ENCODE data around the gene ZNF630. TPM values are rescaled to one million over a fixed set of nuclear protein-coding genes. Genes with fewer than 3 reads are reported as not detected.
A peak's percentile ranks its signal among the peaks of the same experiment; 100 is the strongest.
"Not testable (repeated sequence)": the region's sequence is repeated elsewhere in the genome, so short reads cannot be mapped to it uniquely, and the experiment has no call there.

The ZNF630 gene
- total and polyA plus RNA-seq, 5 donors, result 2.3 to 3.7 (median 2.9) TPM

DNA sequence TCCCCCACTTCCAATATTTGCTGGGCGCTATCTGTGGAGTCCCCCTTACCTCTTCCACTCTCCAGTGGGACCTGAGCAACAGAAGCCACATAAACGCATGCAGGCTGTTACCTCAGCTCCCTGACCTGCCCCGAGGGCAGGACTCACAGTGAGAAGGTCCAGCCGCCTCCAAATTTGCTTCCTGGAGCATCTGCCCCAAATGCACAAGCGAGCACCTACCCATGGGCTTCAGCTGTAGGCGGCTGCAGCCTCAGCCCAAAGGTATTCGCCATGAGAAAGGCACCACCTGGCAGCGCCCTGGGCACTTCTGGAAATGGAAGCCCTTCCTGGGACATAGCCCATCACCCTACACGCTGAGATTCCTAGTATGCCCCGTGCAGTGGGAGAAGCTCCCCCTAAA is 41.2 kb downstream of the ZNF630 start:
- intact Hi-C loops (cut with DNase I), result no loop called here
- DNase-seq (peak in 1 of 3 donors; percentile 26), ATAC-seq (no peak)
- H3K4me3 ChIP-seq (ENCODE audit: low read length), result no peak overlapping the region
- H3K9me3 ChIP-seq (ENCODE audit: control insufficient read depth, low read length), result no peaks in the 10 kb centered on the region
- H3K4me1 ChIP-seq (ENCODE audit: control insufficient read depth, insufficient read depth, low read length), result no peaks in the 10 kb centered on the region
- H3K27ac ChIP-seq (ENCODE audit: low read length), result no peak overlapping the region
- H3K27me3 ChIP-seq (ENCODE audit: control insufficient read depth, insufficient read depth), result no peaks in the 10 kb centered on the region
- 89% methylated on average over 10 of the region's 10 CpGs for WGBS

DNA sequence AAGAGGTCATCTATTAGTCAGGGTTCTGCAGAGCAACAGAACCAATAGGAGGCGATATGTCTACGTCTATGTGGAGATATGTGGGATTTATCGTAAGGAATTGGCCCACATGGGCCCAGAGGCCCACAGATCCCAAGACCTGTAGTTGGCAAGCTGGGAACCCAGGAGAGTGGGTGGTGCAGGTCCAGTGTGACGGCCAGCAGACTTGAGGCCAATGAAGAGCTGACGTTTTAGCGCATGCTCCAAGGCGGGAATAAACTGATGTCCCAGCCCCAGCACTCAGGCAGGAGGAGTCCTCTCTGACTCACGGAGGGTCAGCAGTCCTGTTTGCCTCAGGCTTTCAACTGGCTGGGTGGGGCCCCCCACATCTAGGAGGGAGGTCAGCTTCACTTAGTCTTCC is 43.3 kb downstream of the ZNF630 start:
- WGBS, result 90% methylated on average over 8 of the region's 8 CpGs
- intact Hi-C loops (cut with DNase I), result loop anchor here in 3 of 4 donors (5.0 to 10.0 kb wide), 3 partner anchors 176 to 373 kb away; partner anchors contain the start of genes ELK1 (in 1 of the 3), UXT (in 1 of the 3) and ZNF81 (in 1 of the 3)
- no peak for ATAC-seq

DNA sequence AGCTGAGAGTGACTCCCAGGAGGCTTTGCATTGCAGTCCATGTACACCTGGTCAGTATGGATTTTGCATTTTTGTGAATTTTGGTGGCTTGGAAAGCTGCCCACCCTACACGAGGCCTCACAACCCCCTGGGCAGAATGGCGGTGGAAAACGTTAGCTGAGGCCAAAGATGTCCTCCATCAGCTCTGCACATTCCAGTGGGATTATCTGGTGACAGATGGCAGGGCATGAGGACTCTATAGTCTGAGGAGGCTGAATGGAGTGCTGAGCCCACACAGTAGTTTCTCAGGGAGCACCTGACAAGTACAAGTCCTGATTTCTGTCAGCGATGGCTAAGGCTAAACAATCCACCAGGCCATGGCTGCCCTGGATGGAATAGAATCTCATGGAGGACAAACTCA is 43.9 kb downstream of the ZNF630 start:
- H3K27me3 ChIP-seq (ENCODE audit: control insufficient read depth, insufficient read depth); H3K9me3 ChIP-seq (ENCODE audit: control insufficient read depth, low read length); H3K4me3 ChIP-seq (ENCODE audit: low read length); H3K27ac ChIP-seq (ENCODE audit: low read length); ATAC-seq; H3K4me1 ChIP-seq (ENCODE audit: control insufficient read depth, insufficient read depth, low read length): not testable (repeated sequence)
- peak in 1 of 3 donors; percentile 13 for DNase-seq
- intact Hi-C loops (cut with DNase I), result loop anchor here in 3 of 4 donors (5.0 to 10.0 kb wide), 3 partner anchors 175 to 373 kb away; partner anchors contain the start of genes ELK1 (in 1 of the 3), UXT (in 1 of the 3) and ZNF81 (in 1 of the 3)
- 56% methylated on average over 3 of the region's 4 CpGs for WGBS

More for the DNA sequence above, 43.3 kb downstream of the ZNF630 start:
- DNase-seq, result peak in 1 of 3 donors; percentile 34
- Histone ChIP-seq H3K9me3 (ENCODE audit: control insufficient read depth, low read length) (no peaks in the 10 kb centered on the region), H3K27me3 (ENCODE audit: control insufficient read depth, insufficient read depth) (no peaks in the 10 kb centered on the region), H3K4me3 (ENCODE audit: low read length) (no peak overlapping the region), H3K27ac (ENCODE audit: low read length) (no peak overlapping the region), H3K4me1 (ENCODE audit: control insufficient read depth, insufficient read depth, low read length) (no peaks in the 10 kb centered on the region)

DNA sequence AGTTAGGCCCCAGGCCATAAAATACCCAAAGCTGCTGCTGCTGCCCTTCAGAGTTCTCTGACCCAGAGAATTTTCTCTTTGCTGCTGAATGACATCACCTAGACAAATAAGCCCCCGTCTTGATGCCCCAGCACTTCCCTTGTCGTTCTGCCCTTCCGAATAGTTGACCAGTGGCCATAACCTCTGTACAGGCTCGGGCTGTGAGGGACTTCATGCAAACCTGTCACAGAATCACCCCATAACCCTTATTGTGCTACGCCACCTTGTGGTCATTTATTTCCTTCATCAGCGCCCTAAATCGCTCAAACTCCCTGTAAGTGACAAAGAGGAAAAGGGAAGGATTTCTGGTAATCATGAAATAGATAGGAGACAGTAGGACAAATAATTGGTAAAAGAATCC is 45.9 kb downstream of the ZNF630 start:
- Histone ChIP-seq H3K9me3 (ENCODE audit: control insufficient read depth, low read length) (no peaks in the 10 kb centered on the region), H3K27me3 (ENCODE audit: control insufficient read depth, insufficient read depth) (no peaks in the 10 kb centered on the region), H3K27ac (ENCODE audit: low read length) (peak overlapping the region; percentile 23), H3K4me1 (ENCODE audit: control insufficient read depth, insufficient read depth, low read length) (no peaks in the 10 kb centered on the region), H3K4me3 (ENCODE audit: low read length) (no peak overlapping the region)
- intact Hi-C loops (cut with DNase I), result loop anchor here in 3 of 4 donors (5.0 to 10.0 kb wide), 3 partner anchors 173 to 371 kb away; partner anchors contain the start of genes ELK1 (in 1 of the 3), UXT (in 1 of the 3) and ZNF81 (in 1 of the 3)
- peak in 1 of 3 donors; percentile 16 for DNase-seq
- ATAC-seq, result peak; percentile 74 to 82
- WGBS, result 2% methylated on average over 7 of the region's 7 CpGs

DNA sequence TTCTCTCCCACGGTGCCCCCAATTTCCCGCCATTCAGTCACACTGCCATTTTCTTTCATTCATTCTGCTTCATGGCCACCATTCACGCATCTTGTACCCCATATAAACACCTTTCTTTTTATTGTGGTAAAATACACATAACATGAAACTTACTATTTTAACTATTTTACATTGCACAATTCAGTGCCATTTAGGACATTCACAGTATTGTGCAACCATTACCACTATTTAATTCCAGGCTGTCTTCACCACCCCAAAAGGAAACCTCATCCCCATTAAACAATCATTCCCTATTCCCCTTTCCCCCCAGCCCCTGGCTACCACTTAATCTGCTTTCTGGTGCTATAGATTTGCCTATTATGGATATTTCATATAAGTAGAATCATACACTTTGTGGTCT is 48.7 kb downstream of the ZNF630 start:
- ATAC-seq (no peak), DNase-seq (no peak)
- H3K27ac ChIP-seq (ENCODE audit: low read length), result no peak overlapping the region
- no peak overlapping the region for H3K4me3 ChIP-seq (ENCODE audit: low read length)
- 94% methylated on average over 3 of the region's 3 CpGs for WGBS
- H3K4me1 ChIP-seq (ENCODE audit: control insufficient read depth, insufficient read depth, low read length), result no peaks in the 10 kb centered on the region
- no peaks in the 10 kb centered on the region for H3K9me3 ChIP-seq (ENCODE audit: control insufficient read depth, low read length)
- H3K27me3 ChIP-seq (ENCODE audit: control insufficient read depth, insufficient read depth), result no peaks in the 10 kb centered on the region
- intact Hi-C loops (cut with DNase I), result loop anchor here in 2 of 4 donors (10.0 kb wide), 2 partner anchors 188 to 368 kb away; partner anchors contain the start of genes ELK1 (in 1 of the 2), UXT (in 1 of the 2) and ZNF81 (in 1 of the 2)

DNA sequence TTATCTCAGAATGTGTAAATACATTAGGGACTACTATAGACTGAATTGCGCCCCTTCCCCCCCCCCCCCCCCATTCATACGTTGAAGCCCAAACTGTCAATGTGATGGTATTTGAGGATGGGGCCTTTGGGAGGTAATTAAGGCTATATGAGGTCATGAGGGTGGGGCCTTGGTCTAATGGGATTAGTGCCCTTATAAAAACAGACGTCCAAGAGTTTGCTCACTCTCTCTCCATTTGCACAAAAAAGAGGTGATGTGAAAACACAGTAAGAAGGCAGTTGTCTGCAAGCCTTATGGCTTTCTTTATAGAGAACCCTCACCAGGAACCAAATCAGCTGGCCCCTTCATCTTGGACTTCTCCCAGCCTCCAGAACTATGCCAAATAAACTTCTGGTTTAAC is 49.3 kb downstream of the ZNF630 start:
- intact Hi-C loops (cut with DNase I), result loop anchor here in 2 of 4 donors (10.0 kb wide), 2 partner anchors 187 to 367 kb away; partner anchors contain the start of genes ELK1 (in 1 of the 2), UXT (in 1 of the 2) and ZNF81 (in 1 of the 2)
- WGBS, result 67% methylated on average over 3 of the region's 3 CpGs
- ATAC-seq (no peak), DNase-seq (no peak)
- H3K9me3 ChIP-seq (ENCODE audit: control insufficient read depth, low read length), result no peaks in the 10 kb centered on the region
- H3K27ac ChIP-seq (ENCODE audit: low read length), result no peak overlapping the region
- H3K4me1 ChIP-seq (ENCODE audit: control insufficient read depth, insufficient read depth, low read length), result no peaks in the 10 kb centered on the region
- peak overlapping the region; percentile 93 for H3K4me3 ChIP-seq (ENCODE audit: low read length)
- no peaks in the 10 kb centered on the region for H3K27me3 ChIP-seq (ENCODE audit: control insufficient read depth, insufficient read depth)

DNA sequence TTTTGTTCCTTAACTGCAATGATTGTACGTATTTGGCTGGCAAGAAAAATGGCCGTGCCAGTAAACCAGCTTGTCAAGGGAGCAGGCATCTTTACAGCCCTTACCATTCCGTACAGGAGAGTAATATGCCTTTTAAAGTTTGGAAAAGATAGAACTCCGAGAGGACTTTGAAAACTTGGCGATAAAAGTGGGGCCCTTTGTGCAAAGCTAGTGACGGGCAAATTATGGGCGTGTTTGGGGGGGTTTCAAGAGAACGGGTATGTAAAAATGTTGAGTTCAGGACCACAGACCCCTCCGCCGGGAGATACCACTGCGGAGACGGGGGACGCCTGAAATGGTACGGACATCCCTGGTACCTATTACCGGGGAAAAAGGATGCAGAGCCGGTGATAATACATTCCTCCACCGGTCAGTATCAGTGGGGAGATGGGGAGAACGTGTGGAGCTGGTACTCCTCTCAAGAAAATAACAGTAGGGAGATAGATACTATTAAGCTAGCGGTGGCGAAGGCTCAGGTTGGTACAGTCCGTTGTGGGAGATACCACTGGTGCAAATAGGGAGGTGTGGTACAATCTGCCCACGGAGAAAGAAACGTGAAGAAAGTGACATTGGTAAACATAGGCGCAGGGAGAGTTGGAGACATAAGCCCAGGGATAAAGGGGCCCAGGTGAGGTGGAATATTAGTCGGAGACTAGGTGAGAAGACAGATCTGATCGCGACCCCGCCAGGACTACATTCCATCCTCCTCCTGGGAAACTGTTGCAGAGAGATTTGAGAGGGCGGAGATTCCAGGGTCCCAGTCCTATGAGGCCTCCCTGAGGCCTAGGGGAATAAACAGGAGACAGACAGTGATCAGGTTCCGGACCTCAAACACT is 50.2 kb downstream of the ZNF630 start:
- H3K27ac ChIP-seq (ENCODE audit: low read length), result peak overlapping the region; percentile 100
- no peaks in the 10 kb centered on the region for H3K9me3 ChIP-seq (ENCODE audit: control insufficient read depth, low read length)
- H3K4me3 ChIP-seq (ENCODE audit: low read length), result peak overlapping the region; percentile 93
- under 1% methylated on average over 30 of the region's 30 CpGs for WGBS
- DNase-seq, result peak; percentile 80 to 93 (median 91)
- ATAC-seq, result peak; percentile 90 to 93
- no peaks in the 10 kb centered on the region for H3K27me3 ChIP-seq (ENCODE audit: control insufficient read depth, insufficient read depth)
- no peaks in the 10 kb centered on the region for H3K4me1 ChIP-seq (ENCODE audit: control insufficient read depth, insufficient read depth, low read length)
- intact Hi-C loops (cut with DNase I), result loop anchor here in 2 of 4 donors (10.0 kb wide), 2 partner anchors 186 to 366 kb away; partner anchors contain the start of genes ELK1 (in 1 of the 2), UXT (in 1 of the 2) and ZNF81 (in 1 of the 2)

DNA sequence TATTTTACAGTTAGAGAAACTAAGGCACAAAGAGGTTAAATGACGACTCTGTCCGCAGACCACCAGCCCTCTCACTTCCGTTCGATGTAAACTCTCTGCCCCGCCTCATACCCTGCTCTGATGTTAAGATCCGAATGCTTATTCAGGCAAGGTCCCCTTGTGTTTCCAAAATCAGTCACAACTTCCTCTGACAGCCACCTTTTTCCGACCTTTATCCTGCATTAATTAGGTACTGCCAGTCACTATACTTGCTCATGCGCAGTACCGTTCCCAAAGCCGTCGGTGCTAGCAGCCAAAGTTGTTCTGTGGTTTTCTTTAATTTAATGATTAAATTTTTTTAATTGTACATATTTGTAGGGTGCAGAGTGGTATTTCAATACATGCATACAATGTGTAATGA is 51.0 kb downstream of the ZNF630 start:
- not testable (repeated sequence) for H3K9me3 ChIP-seq (ENCODE audit: control insufficient read depth, low read length); H3K27ac ChIP-seq (ENCODE audit: low read length); H3K27me3 ChIP-seq (ENCODE audit: control insufficient read depth, insufficient read depth); H3K4me1 ChIP-seq (ENCODE audit: control insufficient read depth, insufficient read depth, low read length)
- peak in 1 of 2 donors; percentile 63 for ATAC-seq
- 51% methylated on average over 11 of the region's 11 CpGs for WGBS
- H3K4me3 ChIP-seq (ENCODE audit: low read length), result peak overlapping the region; percentile 93
- intact Hi-C loops (cut with DNase I), result loop anchor here in 2 of 4 donors (10.0 kb wide), 2 partner anchors 186 to 366 kb away; partner anchors contain the start of genes ELK1 (in 1 of the 2), UXT (in 1 of the 2) and ZNF81 (in 1 of the 2)
- peak in 1 of 3 donors; percentile 24 for DNase-seq

DNA sequence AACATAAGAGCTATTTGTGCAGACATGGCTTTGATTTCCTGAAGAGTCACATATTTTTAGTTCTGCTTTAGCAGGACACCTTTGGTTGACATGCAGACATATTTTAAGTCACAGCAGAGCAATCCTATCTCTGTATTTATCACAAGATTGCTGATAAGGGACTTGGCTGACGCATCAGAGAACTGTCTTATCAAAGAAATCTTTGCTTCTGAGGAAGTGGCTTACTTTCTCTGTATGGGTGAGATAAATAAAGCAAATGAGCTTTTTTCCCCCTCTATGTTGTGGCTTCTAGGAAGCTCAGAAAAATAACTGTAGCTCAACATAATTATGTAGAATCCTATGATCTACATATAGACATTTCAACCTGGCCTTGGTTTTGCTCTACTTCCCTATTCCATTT is 51.5 kb downstream of the ZNF630 start:
- not testable (repeated sequence) for H3K27me3 ChIP-seq (ENCODE audit: control insufficient read depth, insufficient read depth); H3K4me1 ChIP-seq (ENCODE audit: control insufficient read depth, insufficient read depth, low read length); DNase-seq; H3K4me3 ChIP-seq (ENCODE audit: low read length); H3K27ac ChIP-seq (ENCODE audit: low read length); ATAC-seq; H3K9me3 ChIP-seq (ENCODE audit: control insufficient read depth, low read length)
- intact Hi-C loops (cut with DNase I), result loop anchor here in 2 of 4 donors (10.0 kb wide), 2 partner anchors 185 to 365 kb away; partner anchors contain the start of genes ELK1 (in 1 of the 2), UXT (in 1 of the 2) and ZNF81 (in 1 of the 2)
- WGBS, result no CpG with 5 or more reads among the region's 1 CpG

DNA sequence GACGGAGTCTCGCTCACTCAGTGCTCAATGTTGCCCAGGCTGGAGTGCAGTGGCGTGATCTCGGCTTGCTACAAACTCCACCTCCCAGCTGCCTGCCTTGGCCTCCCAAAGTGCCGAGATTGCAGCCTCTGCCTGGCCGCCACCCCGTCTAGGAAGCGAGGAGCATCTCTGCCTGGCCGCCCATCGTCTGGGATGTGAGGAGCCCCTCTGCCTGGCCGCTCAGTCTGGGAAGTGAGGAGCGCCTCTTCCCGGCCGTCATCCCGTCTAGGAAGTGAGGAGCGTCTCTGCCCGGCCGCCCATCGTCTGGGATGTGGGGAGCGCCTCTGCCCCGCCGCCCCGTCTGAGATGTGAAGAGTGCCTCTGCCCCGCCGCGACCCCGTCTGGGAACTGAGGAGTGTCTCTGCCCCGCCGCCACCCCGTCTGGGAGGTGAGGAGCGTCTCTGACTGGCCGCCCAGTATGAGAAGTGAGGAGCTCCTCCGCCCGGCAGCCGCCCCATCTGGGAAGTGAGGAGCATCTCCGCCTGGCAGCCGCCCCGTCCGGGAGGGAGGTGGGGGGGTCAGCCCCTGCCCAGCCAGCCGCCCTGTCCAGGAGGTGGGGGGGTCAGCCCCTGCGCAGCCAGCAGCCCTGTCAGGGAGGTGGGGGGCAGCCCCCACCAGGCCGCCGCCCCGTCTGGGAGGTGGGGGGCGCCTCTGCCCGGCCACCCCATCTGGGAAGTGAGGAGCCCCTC is 54.7 kb downstream of the ZNF630 start:
- H3K9me3 ChIP-seq (ENCODE audit: control insufficient read depth, low read length); H3K27me3 ChIP-seq (ENCODE audit: control insufficient read depth, insufficient read depth); H3K4me1 ChIP-seq (ENCODE audit: control insufficient read depth, insufficient read depth, low read length); H3K4me3 ChIP-seq (ENCODE audit: low read length); intact Hi-C loops (cut with DNase I); H3K27ac ChIP-seq (ENCODE audit: low read length); ATAC-seq: not testable (repeated sequence)
- WGBS, result 98% methylated on average over 30 of the region's 46 CpGs
- peak in 1 of 3 donors; percentile 10 for DNase-seq

Data from right cardiac atrium (tissue), 5 donors.